Stimulated activated CD8-positive, alpha-beta memory T cell treated with anti-CD3 and anti-CD28 coated beads, Interleukin-2, amount 100 ng/mL, for 1 hour (primary cell): Measurements from ENCODE around the gene ETV3.
"Not testable (repeated sequence)": the region's sequence is repeated elsewhere in the genome, so short reads cannot be mapped to it uniquely, and the experiment has no call there.

ENCODE experiments used
- DNase-seq, 2 donors: peaks; one replicate each; pipeline ENCODE4 v3.0.0-alpha.2; 2020; ENCODE audit warnings: low read depth in 2 of 2

ETV3 gene

DNA sequence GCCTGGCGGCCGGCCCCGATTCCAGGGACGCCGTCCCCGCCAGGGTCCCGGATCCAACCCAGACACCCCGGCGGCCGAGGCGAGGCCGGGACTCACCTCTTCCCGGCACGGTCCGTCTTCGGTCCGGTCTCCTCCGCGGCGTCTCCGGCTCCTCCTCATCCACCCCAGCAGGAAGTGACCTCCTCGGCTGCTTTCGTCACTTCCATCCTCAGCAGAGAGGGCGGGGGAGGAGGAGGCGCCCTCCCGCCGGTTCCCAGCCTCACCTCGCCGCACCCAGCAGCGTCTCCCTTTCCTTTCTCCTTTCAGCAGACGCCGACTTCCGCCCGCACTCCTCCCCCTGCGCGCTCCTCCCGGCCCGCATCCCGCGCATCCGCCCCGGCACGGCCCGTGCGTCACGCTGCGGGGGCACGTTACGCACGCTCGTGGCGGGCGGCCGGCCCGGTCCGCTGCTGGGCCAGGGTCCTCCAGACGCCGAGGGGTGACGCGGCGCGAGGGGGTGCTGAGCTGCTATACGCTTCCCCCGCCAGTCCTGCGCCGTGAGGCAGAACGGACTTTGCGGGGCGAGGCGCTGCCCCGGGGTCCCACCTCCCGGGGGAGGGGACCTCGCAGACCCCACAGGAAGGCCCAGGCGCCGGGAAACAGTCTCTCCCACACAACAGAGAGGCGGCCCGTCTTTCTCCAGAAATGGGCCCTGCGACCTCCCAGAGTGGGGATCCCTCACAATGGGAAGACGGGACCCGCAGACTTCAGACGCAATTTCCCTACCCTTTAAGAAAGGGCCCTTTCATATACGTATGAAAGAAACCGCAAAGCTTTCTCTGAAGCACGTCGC, at the start of gene ETV3:
TSS of gene ETV3 (minus strand) at position 176 of the 832 bp plus-strand sequence. CDS start 2,043 bp downstream, outside the sequence.
- peak; percentile 64 for DNase-seq

DNA sequence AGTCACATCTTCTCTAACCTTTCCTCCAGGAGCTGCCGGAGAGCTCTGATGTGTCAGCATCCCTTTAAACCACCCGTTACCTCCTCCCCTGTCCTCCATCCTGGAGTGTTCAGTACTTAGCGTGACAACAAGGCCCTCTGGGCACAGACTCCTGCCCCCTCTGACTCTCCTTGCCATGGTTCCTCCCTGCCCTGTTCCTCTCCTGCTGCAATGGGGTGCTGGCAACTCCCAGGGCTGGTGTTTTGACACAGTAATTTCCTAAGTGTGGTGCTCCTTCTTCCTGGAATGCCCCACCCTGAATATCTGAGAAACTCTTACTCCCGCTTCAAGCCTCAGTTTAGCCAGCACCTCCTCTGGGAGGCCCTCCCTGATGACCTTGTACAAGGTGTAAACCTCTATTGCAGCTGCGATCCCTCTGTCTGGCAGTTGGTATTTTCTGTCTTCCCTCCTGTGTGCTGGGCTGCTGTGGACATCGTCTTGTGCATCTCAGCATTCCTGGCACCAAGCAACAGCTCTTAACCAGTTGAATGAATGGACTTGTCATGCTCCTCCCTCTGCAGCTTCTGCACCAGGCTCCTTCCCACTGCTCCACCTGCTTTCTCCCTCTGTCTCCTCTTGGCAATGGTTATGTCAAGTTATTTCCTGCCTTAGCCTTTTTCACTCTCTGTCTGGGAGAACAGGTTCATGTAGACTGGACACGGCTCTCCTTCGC, 48.2 kb upstream of the ETV3 start:
- DNase-seq: no peak

DNA sequence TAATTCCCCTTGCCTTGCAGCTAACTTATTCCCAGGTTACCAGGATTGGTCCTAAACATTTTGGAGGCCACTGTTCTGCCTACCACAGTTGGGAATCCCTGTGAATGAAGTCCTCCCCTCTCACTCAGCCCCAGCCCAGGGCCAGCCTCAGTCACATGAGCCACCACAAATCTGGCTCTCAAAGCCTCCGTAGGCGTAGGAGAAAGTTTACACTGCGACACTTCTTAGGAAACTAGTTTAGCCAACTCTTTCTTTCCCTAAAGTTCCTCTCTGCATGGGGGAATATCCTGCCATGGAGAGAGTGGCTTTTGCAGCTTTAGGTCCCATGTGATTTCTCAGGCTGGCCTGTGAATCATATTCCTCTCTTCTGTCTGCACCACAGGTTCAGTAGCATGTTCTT, 45.7 kb upstream of the ETV3 start:
- no peak for DNase-seq

DNA sequence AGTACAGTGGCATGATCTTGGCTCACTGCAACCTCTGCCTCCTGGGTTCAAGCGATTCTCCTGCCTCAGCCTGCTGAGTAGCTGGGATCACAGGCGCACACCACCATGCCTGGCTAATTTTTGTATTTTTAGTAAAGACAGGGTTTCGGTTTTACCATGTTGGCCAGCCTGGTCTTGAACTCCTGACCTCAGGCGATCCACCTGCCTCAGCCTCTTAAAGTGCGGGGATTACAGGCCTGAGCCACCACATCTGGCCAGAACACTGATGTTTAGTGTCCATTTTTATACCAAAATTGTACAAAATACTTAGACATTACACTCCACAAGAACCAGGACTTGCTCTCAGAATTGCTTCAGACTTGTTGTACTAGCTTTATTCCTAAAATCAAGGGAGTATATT, 44.2 kb upstream of the ETV3 start:
- not testable (repeated sequence) for DNase-seq

DNA sequence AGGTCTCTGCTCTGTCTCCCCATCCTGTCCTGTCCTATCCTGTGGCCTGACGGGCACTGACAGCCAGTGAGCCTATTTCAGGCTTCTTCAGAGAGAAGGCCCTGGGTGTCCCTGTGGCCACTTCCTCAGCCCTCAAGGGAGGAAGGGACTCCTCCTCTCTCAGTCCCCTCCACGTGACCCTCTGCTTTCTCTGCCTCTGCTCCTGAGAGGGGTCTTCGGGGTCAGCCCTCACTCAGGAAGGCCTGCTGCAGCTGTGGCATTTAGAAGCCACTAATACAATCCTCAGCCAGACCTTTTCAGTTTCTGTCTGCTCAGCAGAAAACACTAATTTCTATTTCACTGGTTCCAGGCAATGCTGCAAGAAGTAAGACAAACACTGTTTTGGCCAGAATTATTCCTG, 43.6 kb upstream of the ETV3 start:
- no peak for DNase-seq

DNA sequence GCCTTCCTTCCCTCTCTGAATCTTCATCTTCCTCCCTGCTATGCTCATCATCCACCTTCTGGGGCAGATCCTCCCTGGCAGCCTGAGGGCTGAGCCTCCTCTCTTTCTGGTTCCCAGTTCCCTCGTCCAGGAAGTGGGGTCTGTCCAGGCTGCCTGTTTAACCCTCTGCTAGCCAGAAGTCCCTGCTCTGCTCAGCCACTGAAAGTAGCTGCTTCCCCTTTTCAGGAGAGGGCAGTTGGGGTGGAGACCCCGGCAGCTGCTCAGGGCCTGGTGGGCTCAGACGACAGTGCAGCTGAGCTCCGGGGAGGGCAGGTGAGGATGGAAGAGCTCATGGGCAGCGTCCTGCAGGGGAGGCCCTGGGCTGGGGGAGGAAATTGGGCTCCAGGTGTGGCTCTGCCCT, 43.1 kb upstream of the ETV3 start:
- no peak for DNase-seq

DNA sequence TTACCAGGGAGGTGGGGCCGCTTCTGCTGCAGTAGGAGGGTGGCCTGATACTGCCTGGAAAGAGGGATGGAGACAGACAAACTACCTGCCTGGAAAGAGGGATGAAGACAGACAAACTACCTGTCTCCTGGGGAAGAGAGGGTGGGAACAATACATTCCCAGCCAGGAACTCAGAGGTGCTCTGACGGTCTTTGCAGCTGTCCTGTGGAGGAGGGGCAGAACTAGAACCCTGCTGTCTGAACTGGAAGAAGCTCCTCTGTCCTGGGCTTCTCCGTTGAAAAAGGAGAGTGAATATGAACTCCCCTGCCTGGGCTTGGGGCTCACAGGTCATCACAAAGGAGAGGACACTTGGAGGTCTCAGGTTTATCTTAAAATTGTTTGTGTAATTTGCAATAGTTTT, 40.3 kb upstream of the ETV3 start:
- no peak for DNase-seq

DNA sequence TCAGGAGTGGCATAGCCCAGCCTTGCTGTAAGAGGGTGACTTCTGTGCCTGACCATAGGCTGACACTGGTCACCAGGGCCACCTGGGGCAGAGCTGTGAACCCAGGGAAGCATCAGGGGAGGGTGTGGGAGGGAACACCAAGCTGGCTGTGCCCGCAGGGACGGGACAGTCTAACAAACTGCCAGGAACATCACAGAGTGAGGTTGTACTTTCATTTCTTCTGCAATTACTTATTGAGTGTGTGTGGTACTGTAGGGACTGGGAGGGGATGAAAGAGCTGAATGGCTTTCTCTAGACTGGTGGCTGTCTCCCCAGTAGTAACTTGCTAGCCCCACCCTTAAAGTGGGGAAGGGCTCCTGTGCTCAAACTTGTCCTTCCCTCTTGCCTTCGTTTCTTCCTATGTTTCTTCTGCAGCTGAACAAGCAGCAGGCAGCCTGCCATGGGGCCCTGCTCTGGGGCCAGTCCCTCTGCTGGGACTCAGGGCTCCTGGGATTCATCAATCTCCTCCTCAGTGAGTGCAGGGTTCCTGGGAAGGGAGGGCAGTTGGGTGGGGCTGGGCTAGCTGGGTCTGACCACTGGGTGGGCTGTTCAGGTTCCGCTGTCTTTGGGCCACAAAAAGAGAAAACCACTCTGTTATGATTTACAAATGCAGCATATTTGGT, 39.7 kb upstream of the ETV3 start:
- DNase-seq: no peak

DNA sequence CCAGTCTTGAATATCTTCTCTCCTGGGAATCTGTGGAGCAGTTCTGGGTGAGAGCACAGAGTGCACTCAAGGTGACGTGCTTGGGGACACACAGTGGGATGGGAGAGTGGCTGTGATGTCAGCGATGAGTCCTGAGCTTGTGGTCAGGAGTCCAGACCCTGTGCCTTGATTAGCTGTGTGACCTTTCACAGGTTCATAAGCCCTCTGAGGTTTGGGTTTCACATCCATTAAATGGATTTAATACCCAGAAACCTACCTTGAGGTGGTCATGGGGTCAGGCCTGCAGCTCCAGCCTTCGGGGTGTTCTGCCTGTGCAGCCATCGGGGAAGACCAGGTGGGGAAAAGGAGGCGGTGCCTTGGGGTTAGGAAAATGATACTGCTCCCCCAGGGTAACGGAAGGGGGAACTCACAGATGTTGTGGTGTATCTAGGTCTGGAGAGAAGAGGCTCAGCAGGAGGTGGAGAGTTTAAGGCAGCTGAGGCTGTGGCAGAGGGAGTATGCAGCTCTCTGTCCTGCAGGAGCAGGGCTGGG, 38.5 kb upstream of the ETV3 start:
- DNase-seq: no peak

DNA sequence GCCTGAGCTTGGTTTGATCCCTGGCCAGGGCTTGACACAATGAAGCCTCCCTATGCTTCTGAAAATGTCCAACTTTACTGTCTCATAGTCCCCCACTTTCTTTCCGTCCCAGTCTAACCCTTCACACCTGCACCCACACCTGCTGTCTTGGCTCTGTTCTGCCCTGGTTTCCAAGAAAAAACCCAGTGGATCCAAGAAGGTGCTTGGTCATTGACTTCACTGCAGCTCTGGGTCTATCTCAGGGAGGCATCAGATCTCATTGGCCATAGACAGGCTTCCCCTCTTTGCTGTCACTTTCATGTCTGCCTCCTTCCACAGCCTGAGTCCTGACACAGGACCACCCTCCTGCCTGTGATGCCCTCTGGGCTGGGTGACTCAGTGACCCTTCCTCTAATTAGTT, 37.8 kb upstream of the ETV3 start:
- no peak for DNase-seq

DNA sequence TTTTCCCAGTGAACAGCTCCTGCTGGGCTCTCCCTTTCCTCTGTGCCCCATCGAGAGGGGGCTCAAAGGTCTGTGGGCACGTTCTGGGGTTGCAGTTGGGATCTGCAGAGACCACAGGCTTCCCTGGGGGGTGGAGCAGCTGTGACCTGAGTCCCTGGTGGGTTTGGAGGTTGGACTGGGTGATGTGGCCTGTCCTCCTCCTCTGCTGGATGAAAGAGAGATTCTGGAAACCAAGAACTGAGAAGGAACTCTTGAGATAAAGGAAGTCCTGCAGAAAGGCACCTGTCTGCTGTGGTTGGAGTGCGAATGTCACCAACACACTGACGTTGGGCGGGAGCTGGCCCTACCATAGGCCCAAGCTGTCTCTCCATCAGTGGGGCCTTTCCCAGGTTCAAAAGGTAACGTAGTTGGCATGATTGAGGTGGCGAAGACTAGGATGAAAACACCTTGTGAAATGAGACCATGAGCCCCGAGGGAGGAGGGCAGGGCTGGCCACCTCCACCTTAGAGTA, 35.8 kb upstream of the ETV3 start:
- no peak for DNase-seq

DNA sequence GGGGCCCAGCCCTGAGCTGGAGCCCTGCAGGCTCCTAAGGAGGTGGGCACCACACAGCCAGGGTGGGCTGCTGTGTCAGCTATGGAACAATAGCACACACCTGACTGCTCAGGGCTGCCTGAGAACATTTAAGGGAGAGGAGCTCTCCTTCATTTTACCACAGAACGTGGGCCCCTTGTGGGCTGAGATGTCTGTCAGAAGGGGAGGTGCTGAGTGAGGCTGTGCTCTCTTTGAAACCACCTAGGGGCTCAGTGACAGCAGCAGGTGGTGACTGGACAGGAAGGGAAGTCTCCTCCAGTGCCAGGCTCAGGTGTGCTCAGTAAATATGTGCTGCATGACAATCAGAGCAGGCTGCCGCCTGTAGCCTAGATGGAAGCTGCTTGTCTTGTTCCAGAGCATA, 35.0 kb upstream of the ETV3 start:
- not testable (repeated sequence) for DNase-seq

DNA sequence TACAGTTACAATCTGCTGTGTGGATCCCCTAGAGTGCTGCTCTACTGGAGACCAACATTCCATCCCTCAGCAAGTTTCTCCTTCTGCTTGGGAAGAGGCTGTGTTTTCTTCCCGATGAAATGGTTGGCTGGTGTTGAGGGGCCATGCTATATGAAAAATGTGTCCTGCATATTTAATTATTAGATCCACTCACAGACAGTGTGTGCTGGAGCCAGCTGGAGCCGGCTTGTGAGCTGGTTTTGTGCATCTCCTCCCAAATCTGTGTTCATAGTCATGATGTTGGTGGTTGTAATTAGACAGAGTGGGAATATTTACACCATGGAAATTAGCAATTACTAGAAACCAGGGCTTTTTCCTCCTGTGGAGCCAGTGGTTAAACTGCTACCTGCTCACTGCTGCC, 34.4 kb upstream of the ETV3 start:
- DNase-seq: not testable (repeated sequence)

DNA sequence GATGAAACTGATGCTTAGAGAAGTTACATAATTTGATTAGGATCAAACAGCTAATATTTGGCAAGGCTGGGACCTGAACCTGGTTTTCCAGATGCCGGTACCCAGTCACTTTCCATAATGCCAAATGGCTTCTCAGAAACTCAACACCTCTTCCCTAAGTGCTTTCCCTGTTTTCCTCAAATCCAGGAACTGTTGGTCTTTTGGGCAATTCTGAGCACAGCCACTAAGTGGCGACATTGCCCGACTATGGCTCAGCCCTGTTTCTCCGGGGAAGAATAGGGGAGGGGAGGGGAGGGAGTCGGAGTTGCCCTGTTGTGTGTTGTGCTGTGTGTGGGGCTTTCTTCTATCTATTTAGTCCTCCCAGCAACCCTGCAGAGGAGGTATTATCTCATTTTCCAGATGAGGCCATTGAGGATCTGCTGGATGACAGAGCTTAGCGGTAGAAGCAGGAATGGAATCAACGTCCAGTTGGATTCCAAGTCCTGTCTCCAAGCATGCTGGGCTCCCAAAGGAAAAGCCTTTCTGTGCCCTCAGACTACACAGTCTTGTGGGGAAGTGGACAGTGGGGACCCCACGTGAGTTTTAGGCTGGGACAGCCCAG, 33.8 kb upstream of the ETV3 start:
- DNase-seq: not testable (repeated sequence)

DNA sequence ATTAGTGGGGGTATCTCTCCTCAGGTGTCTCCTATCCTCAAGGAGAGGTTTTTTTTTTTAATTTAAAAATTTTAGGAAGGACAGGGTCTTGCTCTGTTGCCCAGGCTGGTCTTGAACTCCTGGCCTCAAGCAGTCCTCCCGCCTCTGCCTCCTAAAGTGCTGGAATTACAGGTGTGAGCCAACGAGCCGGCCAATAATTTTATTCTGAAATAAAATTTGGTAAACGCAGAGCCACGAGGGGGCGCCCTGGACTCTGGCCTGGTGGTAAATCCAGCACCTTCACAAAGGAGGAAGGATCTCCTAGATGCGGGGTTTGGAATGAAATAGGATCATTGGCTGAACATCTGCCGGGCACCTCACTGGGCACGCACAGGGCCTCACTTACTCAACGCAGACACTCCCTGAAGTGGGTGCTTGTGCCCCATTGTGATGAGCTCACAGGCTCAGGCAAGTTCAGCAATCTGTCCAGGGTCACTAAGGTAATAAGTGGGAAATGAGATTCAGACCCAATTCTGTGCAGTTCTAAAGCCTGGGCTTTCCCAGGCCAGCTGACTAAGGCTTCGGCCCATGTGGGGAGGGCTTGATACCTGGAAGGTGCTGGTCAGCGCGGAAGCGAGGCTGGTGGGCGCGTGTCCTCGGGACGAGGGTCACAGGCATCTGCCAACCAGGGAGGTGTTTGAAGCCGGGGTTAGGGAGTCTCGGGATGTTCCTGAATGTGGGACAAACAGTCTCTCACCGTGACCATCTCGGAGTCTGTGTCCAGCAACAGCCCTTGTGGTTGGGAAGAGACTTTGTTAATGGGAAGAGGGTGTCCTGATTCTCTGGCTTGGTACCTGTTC, 32.7 kb upstream of the ETV3 start:
- DNase-seq: no peak

DNA sequence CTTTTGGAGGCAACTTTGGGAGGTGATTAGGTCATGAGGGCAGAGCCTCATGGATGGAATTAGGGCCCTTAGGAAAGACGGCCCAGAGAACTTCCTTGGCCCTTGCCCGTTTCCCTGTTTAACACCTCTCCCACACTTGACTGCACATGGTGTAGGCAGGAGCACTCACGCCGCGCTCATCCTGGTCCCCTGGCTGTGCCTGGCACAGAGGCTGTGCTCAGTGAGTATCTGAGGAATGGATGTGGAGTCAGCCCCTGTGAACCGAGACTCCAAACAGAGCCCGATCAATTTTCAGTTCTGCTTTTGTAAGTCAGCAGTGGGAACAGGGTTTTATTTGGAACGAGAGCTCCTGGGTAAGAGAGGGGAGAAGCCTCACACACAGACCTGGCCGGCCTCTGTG, 29.8 kb upstream of the ETV3 start:
- no peak for DNase-seq

DNA sequence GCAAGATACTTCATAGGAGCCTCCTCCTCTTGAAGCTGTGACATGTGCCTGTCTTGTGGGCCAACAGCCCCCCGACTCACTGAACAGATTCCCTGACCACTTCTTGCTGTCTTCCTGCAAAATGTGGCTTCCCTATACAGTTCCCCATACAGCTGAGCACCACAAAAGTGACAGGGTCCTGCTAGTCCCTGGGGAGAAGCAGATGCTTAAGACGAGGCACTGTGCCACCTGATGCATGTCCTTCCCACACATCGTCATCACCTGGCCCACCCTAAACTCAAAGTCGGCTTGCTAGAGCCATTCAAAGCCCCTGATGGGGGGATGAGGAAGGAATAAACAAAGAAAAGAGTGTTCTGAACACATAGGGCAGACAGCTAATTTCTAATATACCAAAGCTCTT, 29.2 kb upstream of the ETV3 start:
- DNase-seq: no peak

DNA sequence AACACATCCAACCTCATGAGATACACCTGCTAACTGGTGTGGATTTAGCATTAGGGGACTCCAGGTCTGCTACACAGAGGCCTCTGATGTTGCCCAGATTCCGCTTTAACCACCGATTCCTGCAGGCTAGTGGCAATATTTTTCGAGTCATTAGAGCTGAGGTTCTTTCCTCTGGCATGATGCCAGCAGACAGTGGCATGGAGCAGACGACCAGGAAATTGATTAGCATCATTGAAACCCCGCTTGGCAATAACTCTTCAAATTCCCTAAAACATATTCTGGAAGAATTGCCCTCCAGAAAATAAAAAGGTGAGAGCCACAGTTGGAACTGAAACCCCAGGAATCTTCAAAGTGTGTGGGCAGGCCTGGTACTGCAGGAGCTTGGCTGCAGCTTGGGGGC, 28.4 kb upstream of the ETV3 start:
- DNase-seq: no peak

DNA sequence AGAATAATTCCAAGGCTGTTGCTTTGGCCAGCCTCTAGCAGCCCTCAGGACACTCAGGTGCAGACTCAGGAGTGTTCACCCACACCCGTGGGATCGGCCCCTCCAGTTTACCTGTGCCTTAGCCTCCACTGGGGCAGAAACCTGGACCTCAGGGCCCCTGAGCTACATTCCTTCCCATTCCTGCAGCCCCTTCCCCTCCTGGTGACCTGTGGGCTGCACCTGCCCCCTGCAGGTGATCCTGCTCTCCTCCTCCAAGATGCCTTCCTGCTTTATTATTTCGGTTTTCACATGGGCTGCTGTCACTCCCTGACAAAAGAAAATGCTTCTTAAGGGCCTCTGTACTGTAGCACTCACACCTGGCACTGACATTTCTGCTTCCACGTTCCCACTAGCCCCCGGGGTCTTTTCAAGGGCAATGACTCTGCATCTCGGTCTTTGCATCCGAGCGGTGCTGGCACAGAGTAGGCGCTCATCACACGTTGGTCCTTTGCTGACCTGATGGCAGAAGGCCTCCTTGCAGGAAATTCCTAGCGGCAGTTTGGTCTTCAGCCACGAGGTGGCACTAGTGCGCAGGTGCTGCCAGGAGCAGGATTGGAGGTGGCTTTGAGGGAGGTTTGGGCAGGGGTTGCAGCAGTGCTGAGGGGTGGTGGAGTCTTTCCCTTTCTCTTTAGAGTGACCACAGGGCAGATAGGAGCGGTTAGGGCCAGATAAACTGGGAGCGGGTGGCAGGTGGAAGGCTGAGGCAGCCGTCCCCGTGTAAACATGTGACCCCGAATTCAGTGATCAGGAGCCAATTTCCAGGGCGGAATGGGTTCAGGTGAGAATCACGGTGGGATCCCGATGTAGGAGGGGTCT, 25.3 kb upstream of the ETV3 start:
- peak; percentile 41 to 51 for DNase-seq

DNA sequence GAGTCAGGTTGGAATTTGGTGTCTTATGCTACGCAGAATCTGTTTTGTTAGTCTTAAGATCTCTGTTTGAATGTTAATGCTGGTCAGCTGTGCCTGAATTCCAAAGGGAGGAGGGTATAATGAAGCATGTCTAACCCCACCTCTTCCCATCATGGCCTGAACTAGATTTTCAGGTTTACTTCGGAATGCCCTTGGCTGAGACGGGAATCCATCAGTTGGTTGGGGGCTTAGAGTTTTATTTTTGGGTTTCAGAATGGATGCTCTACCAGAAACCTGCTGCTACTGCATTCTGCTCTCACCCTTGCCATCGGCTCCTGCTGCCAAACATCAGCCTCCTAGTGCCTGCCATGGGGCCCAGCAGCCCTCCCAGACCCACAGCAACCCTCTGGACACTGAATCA, 24.1 kb upstream of the ETV3 start:
- no peak for DNase-seq
